ENCODE data around the gene AEN.
"Not testable (repeated sequence)": the region's sequence is repeated elsewhere in the genome, so short reads cannot be mapped to it uniquely, and the experiment has no call there.

Gene AEN

DNA sequence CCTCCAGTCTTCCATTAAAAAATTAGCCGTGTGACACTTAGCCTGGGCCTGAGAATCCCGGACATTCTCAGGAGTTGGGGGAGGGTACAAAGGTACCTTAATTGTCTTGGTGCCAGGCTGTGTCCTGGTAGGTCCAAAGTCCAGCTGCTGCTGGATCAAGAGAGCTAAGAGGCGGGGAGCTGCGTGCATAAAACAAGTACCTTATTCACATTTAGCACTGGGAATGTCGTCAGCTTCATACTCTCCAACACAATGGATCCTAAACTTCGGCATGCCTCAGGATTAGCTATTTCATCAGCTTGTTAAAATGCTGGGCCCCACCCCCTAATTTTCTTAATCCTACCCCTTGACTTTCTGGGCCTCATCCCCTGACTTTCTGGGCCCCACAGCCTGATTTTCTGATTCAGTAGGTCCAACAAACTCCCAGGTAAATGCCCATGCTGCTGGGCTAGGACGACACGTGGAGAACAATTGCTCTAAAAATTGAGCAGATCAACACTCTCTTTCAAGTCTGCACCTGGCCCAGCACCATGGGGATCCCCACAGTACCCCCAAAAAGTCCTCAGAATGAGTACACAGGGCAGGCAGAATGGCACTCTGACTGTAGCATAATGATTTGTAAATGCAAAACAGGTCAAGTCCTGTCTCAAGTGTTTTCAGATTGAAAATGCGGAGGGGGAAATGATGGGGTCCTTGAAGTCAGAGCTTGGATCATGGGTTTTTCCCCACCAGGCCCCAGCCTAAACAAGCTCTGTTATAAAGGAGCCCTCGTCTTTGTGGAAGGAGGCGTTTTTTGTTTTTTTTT lies 5.6 kb upstream of the AEN start:
- no peak for DNase-seq

DNA sequence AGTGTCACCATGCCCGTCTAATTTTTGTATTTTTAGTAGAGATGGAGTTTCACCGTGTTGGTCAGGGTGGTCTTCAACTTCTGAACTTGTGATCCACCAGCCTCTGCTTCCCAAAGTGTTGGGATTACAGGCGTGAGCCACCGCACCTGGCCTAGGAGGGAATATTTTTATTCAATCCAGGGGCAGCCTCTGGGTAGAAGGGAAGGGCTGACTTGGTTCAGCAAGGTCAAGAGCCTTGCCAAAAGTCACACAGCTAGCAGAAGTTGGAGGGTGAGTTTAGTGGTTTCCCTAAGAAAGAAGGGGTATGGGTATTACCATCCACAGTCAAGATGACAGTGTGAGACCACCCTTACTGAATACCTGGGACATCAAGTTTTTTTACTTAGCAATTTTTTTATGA lies 4.9 kb upstream of the AEN start:
- DNase-seq: no peak

- no peak for DNase-seq
Measured at GRCh38 chr15:88617031-88617722, 4.0 kb upstream of the AEN start.

DNA sequence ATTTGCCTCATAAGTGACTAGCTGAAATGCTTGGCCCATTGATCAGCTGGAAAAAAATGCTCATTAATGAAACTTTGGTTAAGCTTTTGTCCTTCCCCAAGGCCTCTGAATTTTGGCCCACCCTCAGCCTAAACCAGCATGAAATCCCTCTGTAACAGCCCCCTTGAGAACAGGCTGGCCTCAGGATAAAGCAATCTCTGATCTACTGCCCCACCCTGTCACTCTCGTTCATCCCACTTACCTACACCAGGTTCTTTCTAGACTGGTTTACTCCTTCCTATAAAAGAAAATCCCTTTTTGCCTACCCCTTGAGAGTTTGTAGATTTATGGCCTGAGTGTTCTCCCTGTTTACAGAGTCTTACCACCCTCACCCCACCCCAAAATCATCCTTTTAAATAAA lies 3.4 kb upstream of the AEN start:
- DNase-seq: no peak

DNA sequence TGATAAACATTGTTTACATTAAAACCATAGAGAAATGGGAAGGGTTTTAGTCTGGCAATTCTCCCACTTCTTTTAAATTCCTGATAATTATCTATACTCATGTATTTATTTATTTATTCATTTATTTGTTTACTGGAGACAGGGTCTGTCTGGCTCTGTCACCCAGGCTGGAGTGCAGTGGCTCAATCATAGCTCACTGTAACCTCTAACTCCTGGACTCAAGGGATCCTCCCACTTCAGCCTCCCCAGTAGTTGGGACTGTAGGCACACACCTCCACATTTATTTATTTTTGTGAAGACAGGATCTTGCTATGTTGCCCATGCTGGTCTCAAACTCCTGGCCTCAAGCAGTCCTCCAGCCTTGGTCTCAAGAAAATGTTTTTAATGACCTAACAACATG lies 2.5 kb upstream of the AEN start:
- DNase-seq: no peak

- DNase-seq: no peak
Measured at GRCh38 chr15:88619796-88620195, 1.3 kb upstream of the AEN start.

- DNase-seq: peak; percentile 66
Measured at GRCh38 chr15:88621789-88622604, 857 bp downstream of the AEN start.

GRCh38 chr15:88622605-88622975 lies 1.4 kb downstream of the AEN start:
- DNase-seq: no peak

DNA sequence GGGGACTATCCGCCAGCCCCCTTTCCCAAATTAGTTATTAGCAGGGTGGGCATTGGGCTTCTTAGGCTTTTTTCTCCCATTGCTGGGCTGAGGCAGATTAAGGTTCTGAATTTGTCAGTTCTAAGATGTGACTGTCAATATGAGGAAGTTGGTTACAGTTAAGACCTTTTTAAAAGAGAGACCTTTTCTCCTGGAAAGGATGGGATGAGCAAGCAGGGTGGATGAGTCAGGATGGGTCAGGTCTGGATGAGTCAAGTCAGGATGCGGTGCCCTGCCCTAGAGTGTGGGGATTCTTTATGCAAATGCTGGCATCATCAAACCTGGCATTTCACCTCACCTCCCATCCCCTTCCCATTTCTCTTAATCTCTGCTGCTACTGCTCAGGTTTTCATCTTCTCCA lies 1.9 kb downstream of the AEN start:
- DNase-seq: peak; percentile 82

DNA sequence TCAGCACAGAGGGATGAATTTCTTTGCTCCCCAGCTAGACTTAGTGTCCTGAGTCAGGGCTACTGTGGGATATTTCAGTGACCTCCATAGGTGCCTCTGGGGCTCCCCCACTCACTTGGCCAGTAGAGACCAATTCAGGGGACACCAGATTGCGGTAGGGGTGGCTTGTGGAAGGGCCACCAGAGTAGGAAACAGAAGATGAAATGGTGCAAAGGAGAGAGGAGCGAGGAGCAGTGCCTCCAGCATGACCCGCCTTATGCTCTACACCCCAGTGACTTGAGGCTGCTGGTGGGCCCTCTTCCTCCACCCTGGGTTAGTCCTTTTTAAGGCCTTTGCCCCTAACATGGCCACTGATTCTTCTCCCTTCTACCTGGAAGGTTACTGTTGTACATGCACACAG lies 2.5 kb downstream of the AEN start:
- DNase-seq: no peak

DNA sequence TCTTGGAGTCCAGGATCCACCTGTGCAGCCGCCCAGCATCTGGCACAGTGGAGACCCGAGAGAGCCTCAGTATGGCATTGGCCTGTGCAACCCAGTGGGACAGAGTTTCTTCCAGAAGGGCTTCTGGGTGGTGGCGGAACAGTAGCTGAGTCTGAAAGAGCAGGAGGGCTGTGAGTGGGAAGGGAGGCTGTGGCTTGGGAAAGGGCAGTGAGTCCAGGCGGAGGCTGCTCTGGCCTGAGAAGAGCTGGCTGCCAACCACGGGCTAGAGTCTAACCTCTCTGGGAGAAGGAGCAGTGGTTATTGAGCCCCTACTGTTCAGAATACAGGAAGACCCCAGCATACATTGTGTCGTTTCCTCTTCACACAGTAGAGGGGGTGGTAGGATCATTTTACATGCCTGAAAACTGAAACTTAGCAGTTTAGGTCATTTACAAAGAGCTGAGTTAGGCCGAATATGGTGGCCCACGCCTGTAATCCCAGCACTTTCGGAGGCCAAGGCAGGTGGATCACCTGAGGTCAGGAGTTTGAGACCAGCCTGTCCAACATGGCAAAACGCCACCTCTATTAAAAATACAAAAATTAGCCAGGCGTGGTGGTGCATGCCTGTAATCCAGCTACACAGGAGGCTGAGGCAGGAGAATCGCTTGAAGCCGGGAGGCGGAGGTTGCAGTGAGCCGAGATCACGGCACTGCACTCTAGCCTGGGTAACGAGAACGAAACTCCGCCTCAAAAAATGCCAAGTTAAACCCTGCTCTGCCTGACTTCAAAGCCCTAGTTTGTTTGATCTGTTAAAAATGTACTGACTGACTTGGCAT lies 3.2 kb downstream of the AEN start:
- DNase-seq: peak; percentile 34

- DNase-seq: no peak
Measured at GRCh38 chr15:88624971-88625490, 3.9 kb downstream of the AEN start.

- DNase-seq: no peak
Measured at GRCh38 chr15:88625943-88626741, 5.0 kb downstream of the AEN start.

DNA sequence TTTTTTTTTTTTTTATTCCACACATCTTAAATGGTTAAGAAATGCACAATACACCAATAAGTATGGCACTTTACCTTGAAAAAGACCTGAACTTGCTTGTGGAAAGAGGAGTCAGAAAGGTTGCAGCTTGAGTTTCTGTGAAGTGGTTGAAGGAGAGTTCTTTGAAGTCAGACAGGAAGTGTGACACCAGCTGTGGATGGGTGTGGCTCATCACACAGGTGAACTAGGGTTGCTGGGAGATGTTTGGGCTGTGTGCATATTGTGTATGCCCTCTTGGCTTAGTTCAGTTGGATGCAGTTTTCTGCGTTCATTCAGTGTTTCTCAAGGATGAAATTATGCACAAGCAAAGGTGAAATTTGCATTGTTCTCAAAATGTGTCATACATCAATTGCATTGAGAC lies 6.3 kb downstream of the AEN start:
- DNase-seq: peak; percentile 68

DNA sequence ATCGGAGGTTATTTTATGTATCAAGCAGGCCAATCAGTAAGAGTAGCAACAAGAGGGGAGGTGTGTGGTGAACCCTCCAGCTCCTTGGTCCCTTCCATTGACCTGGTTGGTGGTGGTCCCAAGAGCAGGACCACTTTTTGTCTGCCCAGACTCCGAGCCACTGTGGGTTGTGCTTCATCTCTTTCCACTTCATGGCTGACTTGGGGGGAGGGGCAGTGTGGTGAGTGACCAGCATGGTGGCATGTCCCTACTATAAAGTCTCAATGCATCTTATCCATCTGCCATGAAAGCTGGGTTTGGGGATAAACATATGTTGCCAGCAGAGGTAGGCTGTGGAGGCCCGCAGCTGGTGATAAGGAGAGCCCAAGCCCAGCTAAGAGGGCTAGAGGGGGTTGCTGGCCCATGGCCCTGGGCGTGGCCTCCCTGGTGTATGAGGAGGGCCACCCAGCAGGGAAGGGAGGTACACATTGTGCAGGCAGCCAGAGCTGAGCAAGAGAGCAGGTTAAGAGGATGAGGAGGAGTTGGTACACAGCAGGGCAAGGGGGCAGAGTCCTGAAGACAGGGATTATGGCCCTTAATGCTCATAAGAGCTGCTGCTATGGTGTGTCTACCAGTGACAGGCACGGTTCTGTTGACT lies 7.0 kb downstream of the AEN start:
- no peak for DNase-seq

DNA sequence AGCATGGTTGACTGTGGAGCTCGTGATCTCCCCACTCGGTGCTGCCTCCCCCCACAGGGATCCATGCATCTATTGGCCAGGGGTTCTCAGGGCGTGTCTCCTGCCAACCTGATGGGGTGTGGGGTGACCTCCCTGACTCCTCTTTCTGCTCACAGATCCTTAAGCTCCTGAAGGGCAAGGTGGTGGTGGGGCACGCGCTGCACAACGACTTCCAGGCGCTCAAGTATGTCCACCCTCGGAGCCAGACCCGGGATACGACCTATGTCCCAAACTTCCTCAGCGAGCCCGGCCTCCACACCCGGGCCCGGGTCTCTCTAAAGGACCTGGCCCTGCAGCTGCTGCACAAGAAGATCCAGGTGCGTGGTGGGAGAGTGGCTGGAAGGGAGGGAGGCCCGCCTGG lies 7.9 kb downstream of the AEN start:
- DNase-seq: no peak

DNA sequence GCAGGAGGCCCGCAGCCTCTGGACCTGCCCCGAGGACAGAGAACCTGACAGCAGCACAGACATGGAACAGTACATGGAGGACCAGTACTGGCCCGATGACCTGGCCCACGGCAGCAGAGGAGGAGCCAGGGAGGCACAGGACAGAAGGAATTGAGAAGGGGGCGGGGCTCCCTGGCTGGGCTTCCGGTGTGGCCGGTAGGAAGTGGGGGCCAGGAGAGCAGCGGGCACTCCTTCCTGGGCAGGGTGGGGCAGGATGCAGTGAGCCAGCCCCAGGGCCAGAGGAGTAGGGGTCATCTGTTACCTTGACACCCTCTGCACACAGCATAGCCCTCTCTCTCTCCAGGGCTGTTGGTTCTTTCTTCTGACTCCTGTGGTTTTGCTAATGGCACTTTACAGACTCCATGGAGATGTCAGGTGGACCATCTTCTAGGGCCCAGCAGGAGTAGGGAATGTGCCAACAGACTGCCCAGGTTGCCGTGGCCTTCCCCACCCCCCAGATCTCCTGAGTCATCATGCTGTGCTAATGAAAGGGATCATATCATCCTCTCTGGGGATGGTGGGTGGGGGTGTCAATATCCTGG lies 9.1 kb downstream of the AEN start:
- DNase-seq: no peak

- no peak for DNase-seq
Measured at GRCh38 chr15:88630798-88631463, 9.8 kb downstream of the AEN start.

- DNase-seq: no peak
Measured at GRCh38 chr15:88631464-88632028, 10.4 kb downstream of the AEN start.

DNA sequence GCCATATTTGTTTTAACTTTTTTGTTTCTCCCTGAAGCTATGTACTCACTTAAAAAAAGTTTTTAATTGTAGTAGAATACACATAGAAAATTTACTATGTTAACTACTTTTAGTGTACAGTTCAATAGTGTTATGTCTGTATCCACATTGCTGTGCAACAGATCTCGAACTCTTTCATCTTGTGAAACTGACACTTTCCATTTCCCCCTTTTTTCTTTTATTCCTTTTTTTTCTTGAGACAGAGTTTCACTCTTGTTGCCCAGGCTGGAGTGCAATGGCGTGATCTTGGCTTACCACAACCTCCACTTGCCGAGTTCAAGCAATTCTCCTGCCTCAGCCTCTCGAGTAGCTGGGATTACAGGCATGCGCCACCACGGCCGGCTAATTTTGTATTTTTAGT lies 11.7 kb downstream of the AEN start:
- DNase-seq: not testable (repeated sequence)
